ENCODE measurements around the gene POP5. TPM values are rescaled to one million over a fixed set of nuclear protein-coding genes. Genes with fewer than 3 reads are reported as not detected.

POP5 gene
- total and polyA plus RNA-seq, 8 donors = 10.5 to 66.7 (median 16.5) TPM

Other genes with a start within 250 kb of the POP5 start
- gene MSI1, start 212.2 kb downstream of the POP5 start, total RNA-seq = 1 to 10 TPM; 3.0 to 6.0 (median 4.8) TPM
- gene MSI1, start 212.2 kb downstream of the POP5 start, polyA plus RNA-seq = 1 to 10 TPM; 3.0 to 4.8 TPM
- 100 to 1,000 TPM; 118 to 149 (median 137) TPM for gene COX6A1, start 143.3 kb downstream of the POP5 start, total RNA-seq
- 100 to 1,000 TPM; 296 to 324 TPM for gene COX6A1, start 143.3 kb downstream of the POP5 start, polyA plus RNA-seq
- gene TRIAP1, start 135.0 kb downstream of the POP5 start, total RNA-seq = 10 to 100 TPM; 13.9 to 25.8 (median 15.4) TPM
- 10 to 100 TPM; 16.3 to 23.8 TPM for gene TRIAP1, start 135.0 kb downstream of the POP5 start, polyA plus RNA-seq
- gene GATC, start 135.0 kb downstream of the POP5 start, total RNA-seq = 10 to 100 TPM; 18.3 to 32.7 (median 27.6) TPM
- gene GATC, start 135.0 kb downstream of the POP5 start, polyA plus RNA-seq = 10 to 100 TPM in 1 of 2 donors, 1 to 10 TPM in 1; 8.6 to 12.3 TPM
- 10 to 100 TPM; 69.0 to 91.7 (median 79.5) TPM for gene SRSF9, start 111.7 kb downstream of the POP5 start, total RNA-seq
- 100 to 1,000 TPM in 1 of 2 donors, 10 to 100 TPM in 1; 50.9 to 103 TPM for gene SRSF9, start 111.7 kb downstream of the POP5 start, polyA plus RNA-seq
- gene DYNLL1, start 85.3 kb downstream of the POP5 start, total RNA-seq = 100 to 1,000 TPM in 3 of 6 donors, 10 to 100 TPM in 3; 57.7 to 154 (median 94.9) TPM
- gene DYNLL1, start 85.3 kb downstream of the POP5 start, polyA plus RNA-seq = 100 to 1,000 TPM; 143 to 249 TPM
- 10 to 100 TPM in 5 of 6 donors, 1 to 10 TPM in 1; 7.2 to 16.1 (median 11.6) TPM for gene COQ5, start 52.2 kb downstream of the POP5 start, total RNA-seq
- 10 to 100 TPM; 17.0 to 24.3 TPM for gene COQ5, start 52.2 kb downstream of the POP5 start, polyA plus RNA-seq
- 100 to 1,000 TPM in 3 of 6 donors, 10 to 100 TPM in 3; 92.5 to 151 (median 98.6) TPM for gene RNF10, start 47.0 kb downstream of the POP5 start, total RNA-seq
- gene RNF10, start 47.0 kb downstream of the POP5 start, polyA plus RNA-seq = 100 to 1,000 TPM; 120 to 127 TPM
- under 1 TPM; 0.12 to 0.87 (median 0.46) TPM for gene CABP1, start 59.2 kb upstream of the POP5 start, total RNA-seq
- 1 to 10 TPM; 3.3 to 5.7 TPM for gene CABP1, start 59.2 kb upstream of the POP5 start, polyA plus RNA-seq
- gene MLEC, start 105.7 kb upstream of the POP5 start, total RNA-seq = 100 to 1,000 TPM in 3 of 6 donors, 10 to 100 TPM in 3; 66.8 to 124 (median 100) TPM
- 10 to 100 TPM; 25.8 to 33.6 TPM for gene MLEC, start 105.7 kb upstream of the POP5 start, polyA plus RNA-seq
- gene UNC119B, start 129.1 kb upstream of the POP5 start, total RNA-seq = 10 to 100 TPM; 11.8 to 18.9 (median 15.3) TPM
- gene UNC119B, start 129.1 kb upstream of the POP5 start, polyA plus RNA-seq = 10 to 100 TPM in 1 of 2 donors, 1 to 10 TPM in 1; 6.6 to 14.4 TPM
- gene ACADS, start 144.4 kb upstream of the POP5 start, total RNA-seq = 10 to 100 TPM; 15.2 to 22.8 (median 18.6) TPM
- gene ACADS, start 144.4 kb upstream of the POP5 start, polyA plus RNA-seq = 10 to 100 TPM; 50.9 to 59.2 TPM